ENCODE data around the gene CFAP45.

GRCh38 chr1:159922511-159923202 is 22.7 kb upstream of the CFAP45 start:
- TF ChIP-seq CTCF (IDR thresholded peaks at IDR 0.05) = no peak
- TF ChIP-seq EZH2 (IDR thresholded peaks at IDR 0.05; ENCODE audit: borderline replicate concordance, insufficient read depth, low read depth, low read length, poor library complexity, severe bottlenecking) = no peak
